DMS114 treated with DMSO at 0.1 percent for 48 hours (cell line): ENCODE data around the gene IDUA.
"Not testable (repeated sequence)": the region's sequence is repeated elsewhere in the genome, so short reads cannot be mapped to it uniquely, and the experiment has no call there.

Experiments used
- DNase-seq: peaks from one replicate; lab custom pipeline; 2025; ENCODE audit not compliant: unreplicated experiment; lab: John Stamatoyannopoulos, UW

IDUA gene

GRCh38 chr4:986879-987623 is at the start of gene IDUA:
TSS of gene IDUA (plus strand) at chr4:987044. CDS start at chr4:987085, 41 bp downstream.
- peak; percentile 29 for DNase-seq

DNA sequence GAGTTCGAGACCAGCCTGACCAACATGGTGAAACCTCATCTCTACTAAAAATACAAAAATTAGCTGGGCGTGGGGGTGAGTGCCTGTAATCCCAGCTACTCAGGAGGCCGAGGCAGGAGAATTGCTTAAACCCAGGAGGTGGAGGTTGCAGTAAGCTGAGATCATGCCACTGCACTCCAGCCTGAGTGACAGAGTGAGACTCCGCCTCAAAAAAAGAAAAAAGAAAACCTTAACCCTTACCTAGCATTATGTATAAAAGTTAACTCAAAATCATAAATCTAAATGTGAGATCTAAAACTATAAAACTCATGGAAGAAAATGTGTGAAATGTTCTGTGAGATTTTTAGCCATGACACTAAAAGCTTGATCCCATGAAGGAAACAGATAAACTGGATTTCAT is 47.3 kb upstream of the IDUA start:
- not testable (repeated sequence) for DNase-seq

- no peak for DNase-seq
Measured at GRCh38 chr4:945274-946102, 41.4 kb upstream of the IDUA start.

GRCh38 chr4:946103-946450 is 40.8 kb upstream of the IDUA start:
- DNase-seq: no peak

DNA sequence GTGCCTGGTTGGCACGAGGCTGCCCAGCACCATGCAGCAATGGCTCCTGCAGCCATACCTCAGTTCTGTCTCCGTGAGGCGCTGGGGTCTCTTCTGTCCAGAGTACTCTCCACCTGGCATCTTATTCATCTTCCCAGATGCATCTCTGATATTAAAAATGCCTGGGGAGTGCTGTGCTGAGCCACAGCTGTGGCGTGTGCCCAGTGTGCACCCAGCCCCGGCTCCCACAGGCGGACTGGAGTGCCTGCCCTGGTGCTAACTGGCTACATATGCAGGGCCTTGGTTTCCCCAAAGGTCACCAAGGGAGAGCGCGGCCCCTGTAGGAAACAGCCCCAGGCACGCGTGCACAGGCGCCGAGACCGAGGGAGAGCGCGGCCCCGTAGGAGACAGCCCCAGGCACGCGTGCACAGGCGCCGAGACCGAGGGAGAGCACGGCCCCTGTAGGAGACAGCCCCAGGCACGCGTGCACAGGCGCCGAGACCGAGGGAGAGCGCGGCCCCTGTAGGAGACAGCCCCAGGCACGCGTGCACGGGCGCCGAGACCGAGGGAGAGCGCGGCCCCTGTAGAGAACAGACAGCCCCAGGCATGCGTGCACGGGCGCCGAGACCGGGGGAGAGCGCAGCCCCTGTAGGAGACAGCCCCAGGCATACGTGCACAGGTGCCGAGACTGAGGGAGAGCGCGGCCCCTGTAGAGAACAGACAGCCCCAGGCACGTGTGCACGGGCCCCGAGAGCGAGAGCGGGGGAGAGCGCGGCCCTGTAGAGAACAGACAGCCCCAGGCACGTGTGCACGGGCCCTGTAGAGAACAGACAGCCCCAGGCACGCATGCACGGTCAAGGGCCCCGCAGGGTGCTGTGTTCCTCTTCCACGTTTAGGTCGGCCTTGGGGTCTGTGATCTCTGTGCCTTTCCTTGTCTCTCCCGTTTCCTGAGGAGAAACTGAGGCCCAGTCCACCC is 40.0 kb upstream of the IDUA start:
- DNase-seq: no peak

GRCh38 chr4:947491-947971 is 39.3 kb upstream of the IDUA start:
- DNase-seq: no peak

DNA sequence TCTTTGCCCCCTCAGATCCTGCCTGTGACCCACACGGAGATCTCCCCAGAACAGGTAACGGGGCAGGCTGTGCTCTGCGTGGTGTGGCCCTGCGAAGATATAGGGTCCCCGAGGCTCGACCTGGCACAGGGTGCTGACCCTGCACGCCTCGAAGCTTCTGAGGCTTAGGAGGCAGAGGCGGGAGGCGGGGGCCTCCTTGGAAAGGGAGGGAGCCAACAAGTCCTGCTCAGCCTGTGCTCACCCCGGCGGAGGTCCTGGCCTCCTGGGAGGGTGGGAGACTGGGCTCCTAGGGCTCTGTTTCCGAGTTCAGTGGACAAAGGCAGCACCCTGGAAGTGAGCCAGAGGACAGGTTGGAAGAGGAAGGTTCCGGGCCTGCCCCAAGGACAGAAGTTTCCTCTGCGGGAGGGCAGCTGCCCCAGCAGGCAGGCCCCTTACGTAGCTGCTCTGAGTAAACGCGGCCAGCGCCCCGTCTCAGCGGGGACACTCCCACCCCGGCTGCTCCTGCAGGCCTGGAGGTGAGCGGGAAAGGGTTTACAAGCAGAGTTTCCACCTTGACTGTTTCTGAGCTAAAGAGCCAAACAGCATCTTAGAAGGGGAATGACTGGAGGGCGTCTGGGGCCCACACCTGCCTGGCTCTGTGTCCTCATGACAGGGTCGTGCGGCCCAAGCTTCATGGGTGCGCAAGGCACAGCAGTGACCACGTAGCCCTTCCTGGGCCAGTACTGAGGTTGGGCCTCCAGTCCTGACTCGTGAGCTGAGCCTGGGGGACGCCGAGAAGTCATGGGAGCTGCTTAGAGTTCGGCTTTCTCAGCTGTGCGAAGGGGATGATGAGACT is 38.5 kb upstream of the IDUA start:
- DNase-seq: no peak

GRCh38 chr4:948936-949300 is 37.9 kb upstream of the IDUA start:
- no peak for DNase-seq

GRCh38 chr4:949656-950055 is 37.2 kb upstream of the IDUA start:
- DNase-seq: no peak

- no peak for DNase-seq
Measured at GRCh38 chr4:950136-951020, 36.5 kb upstream of the IDUA start.

DNA sequence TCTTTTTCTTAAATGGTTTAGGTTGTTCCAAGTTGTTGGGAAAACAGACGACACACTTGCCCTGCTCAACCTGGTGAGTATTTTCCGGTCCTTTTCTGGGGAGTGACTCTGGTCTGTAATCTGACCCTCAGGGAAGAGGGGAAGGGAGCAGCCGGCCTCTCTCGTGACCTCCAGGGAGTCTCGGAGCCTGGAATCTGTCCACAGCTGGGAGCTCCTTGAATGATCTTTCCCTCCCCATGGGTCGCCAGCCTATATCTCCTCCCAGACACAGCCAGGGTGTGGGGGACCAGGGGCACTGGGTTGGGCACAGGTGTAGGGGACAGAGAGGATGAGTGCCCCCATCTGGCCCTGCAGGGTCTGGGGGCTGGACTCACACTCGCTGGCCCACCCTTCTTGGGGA is 35.7 kb upstream of the IDUA start:
- DNase-seq: no peak

GRCh38 chr4:951594-952468 is 35.0 kb upstream of the IDUA start:
- no peak for DNase-seq

- no peak for DNase-seq
Measured at GRCh38 chr4:952881-953573, 33.8 kb upstream of the IDUA start.

DNA sequence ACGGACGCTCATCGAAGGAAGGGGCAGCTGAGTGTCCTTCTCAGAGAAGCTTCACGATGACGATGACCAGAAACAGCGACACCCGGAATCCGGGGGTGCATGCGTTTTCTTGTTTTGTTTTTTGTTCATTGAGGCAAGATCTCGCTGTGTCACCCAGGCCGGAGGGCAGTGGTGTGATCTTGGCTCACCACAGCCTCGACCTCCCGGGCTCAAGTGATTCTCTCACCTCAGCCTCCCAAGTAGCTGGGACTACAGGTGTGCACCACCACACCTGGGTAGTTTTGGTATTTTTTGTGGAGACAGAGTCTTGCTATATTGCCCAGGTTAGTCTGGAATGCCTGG is 33.3 kb upstream of the IDUA start:
- DNase-seq: no peak

DNA sequence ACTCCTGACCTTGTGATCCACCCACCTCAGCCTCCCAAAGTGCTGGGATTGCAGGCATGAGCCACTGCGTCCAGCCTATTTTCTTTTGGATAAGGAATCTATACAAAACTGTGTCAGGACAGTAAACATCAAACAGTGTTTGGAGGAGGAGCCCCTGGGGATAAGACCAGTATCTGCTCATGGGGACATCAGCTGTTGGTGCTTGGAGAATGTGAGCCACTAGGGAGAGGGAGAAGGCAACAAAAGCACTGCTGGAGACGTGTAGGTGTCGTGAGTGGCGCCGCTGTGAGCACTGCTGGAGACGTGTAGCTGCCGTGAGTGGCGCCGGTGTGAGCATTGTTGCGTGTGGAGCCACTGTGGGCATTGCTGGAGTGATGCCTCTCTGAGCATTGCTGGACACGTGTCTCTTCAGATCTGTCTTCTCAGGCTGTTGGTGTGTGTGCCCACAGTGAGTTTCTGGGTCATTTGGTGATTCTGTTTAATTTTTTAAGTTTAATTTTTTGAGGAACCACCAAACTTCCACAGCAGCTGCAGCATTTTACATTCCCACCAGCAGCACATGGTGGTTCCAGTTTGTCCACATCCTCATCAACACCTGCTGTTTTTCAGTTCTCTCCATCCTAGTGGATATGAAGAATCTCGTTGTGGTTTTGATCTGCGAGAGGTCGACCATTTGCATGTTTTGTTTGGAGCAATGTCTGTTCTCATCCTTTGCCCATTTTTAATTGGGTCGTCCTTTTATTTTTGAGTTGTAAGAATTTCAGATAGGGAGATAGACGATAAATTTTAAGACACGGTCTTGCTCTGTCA is 32.4 kb upstream of the IDUA start:
- DNase-seq: no peak

- no peak for DNase-seq
Measured at GRCh38 chr4:955161-955921, 31.5 kb upstream of the IDUA start.
